ENCODE measurements around the gene SLC36A2.

Gene SLC36A2

GRCh38 chr5:151357097-151357496, 9.7 kb upstream of the SLC36A2 start:
- DNase-seq (ENCODE audit: extremely low read depth, low read depth) = no peak
- TF ChIP-seq CTCF (IDR thresholded peaks at IDR 0.05; ENCODE audit: low read depth, low read length, missing control alignments) = no peak

DNA sequence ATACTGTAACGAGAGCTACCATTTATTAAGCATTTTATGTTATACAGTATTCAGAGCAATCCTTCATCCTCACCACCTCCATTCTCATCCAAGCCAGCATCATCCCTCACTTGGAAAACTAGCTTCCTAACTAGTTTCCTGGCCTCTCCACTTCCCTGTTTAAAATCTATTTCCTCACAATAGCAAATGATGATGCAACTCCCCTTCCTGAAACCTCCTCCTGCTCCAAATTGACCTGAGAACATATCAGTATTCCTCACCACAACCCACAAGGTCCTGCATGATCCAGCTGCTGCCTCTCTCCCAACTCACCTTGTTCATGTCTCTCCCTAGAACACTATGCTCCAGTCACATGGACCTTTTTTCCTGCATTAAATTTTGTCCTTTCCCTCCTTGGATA, 4.3 kb upstream of the SLC36A2 start:
- no peak overlapping the region for H3K4me3 ChIP-seq (replicated peaks; ENCODE audit: low read depth, low read length)
- no peak for DNase-seq (ENCODE audit: extremely low read depth, low read depth)
- TF ChIP-seq CTCF (IDR thresholded peaks at IDR 0.05; ENCODE audit: low read depth, low read length, missing control alignments) = no peak

More at GRCh38 chr5:151357097-151357496, 9.7 kb upstream of the SLC36A2 start:
- no peak overlapping the region for H3K4me3 ChIP-seq (replicated peaks; ENCODE audit: low read depth, low read length)

DNA sequence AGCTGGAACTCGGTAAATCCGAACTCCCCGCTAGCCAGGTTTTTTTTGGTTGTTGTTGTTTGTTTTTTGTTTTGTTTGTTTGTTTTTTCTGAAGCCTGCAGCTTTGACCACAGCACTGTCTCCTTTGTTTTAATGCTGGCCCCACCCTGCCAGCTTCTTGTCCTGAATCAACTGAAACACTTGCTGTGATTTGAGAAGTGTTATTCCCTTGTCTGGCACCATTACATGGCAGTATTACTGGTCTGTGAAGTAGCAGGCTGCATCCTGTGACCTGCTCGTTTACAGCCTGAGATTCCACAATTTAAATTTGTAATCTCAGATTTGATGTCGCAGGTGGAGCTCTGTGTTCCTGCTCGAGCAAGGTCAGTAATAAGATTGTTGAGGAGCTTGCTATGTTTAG, 1.4 kb upstream of the SLC36A2 start:
- no peak overlapping the region for H3K4me3 ChIP-seq (replicated peaks; ENCODE audit: low read depth, low read length)
- DNase-seq (ENCODE audit: extremely low read depth, low read depth) = no peak
- no peak for TF ChIP-seq CTCF (IDR thresholded peaks at IDR 0.05; ENCODE audit: low read depth, low read length, missing control alignments)

DNA sequence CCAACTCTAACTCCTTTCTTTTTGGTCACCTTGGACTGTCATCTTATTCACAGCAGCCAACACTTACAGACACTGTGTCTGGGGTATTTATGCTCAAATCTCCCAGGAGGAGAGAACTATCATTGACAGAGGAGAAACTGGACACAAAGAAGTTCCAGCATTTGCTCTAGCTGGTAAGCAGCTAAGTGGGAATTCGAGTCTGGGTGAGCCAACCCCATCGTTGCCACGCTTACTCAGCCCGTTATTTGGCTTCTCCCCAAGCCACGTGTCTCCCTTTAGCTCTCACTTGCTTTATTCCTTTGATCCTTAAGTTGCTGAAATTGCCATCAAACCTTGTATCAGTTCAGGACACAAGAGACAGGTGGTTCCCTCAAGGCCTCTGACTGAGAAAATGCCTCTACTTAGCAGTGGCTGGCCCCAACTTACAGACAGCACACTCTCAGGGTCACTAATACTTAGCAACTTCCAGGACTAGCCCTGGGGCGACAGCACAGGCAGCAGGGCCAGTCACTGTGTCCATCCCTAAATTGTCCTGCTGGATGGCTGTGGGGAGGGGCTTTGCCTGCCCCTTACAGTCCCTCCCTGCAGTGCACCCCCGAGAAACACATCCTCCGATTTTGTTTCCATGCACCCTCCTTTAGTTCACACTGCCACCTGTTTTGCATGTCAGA, 1.4 kb downstream of the SLC36A2 start:
- DNase-seq (ENCODE audit: extremely low read depth, low read depth) = peak; percentile 5
- no peak overlapping the region for H3K4me3 ChIP-seq (replicated peaks; ENCODE audit: low read depth, low read length)
- no peak for TF ChIP-seq CTCF (IDR thresholded peaks at IDR 0.05; ENCODE audit: low read depth, low read length, missing control alignments)

GRCh38 chr5:151345187-151345807, 2.1 kb downstream of the SLC36A2 start:
- no peak overlapping the region for H3K4me3 ChIP-seq (replicated peaks; ENCODE audit: low read depth, low read length)
- no peak for DNase-seq (ENCODE audit: extremely low read depth, low read depth)
- no peak for TF ChIP-seq CTCF (IDR thresholded peaks at IDR 0.05; ENCODE audit: low read depth, low read length, missing control alignments)

DNA sequence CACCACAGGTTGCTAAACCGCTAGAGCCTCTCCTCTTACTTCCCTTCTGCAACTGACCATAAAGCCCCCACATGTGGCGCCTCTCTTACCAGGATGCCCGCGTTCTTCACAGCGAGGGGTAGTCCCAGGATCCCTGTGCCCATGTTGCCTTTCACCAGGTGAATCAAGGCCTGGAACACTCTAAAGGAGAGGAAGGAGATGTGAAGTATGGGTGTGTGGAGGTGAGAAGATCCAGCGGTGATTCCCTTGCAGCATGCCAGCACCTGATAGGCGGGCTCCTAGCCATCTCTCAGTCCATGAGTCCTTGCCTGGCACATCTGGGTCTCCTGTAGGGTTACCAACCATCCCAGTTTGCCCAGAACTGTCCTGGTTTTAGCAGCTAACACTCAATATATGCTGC, 3.3 kb downstream of the SLC36A2 start:
- no peak for TF ChIP-seq CTCF (IDR thresholded peaks at IDR 0.05; ENCODE audit: low read depth, low read length, missing control alignments)
- no peak for DNase-seq (ENCODE audit: extremely low read depth, low read depth)
- H3K4me3 ChIP-seq (replicated peaks; ENCODE audit: low read depth, low read length) = no peak overlapping the region

All from HFF-Myc (cell line).